ENCODE data around the gene MPP3.

DNA sequence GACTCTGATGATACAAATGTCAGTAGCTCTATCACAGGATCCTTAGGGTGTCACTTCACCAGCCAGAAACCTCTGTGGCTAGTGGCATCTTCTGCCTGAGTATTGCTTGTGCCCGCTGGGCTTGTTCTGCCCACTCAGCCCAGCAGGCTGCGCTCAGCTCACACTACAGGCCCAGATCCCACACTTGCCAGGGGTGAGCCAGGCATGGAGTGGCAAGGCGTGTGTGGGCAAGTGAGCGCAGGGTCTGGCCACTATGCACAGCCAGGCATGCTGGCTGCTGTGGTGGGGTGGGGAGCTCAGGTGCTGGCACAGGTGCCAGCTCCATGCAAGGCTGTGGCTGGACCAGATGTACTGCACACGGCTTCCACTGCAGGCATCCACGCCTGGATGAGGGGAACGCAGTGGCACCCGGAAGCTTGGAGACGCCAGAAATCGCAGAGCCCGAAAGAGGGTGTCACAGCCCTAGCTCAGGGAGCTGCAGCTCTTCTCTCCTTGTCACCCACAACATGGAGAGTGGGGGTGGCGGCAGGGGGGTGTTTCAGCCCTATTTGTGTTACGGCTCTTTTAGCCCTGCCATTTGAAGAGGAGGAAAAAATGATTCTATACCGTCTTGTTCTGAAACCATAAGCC lies 42.5 kb downstream of the MPP3 start:
- no peak for TF ChIP-seq EZH2 (IDR thresholded peaks at IDR 0.05; ENCODE audit: low read length)
- TF ChIP-seq, protein P1, sequence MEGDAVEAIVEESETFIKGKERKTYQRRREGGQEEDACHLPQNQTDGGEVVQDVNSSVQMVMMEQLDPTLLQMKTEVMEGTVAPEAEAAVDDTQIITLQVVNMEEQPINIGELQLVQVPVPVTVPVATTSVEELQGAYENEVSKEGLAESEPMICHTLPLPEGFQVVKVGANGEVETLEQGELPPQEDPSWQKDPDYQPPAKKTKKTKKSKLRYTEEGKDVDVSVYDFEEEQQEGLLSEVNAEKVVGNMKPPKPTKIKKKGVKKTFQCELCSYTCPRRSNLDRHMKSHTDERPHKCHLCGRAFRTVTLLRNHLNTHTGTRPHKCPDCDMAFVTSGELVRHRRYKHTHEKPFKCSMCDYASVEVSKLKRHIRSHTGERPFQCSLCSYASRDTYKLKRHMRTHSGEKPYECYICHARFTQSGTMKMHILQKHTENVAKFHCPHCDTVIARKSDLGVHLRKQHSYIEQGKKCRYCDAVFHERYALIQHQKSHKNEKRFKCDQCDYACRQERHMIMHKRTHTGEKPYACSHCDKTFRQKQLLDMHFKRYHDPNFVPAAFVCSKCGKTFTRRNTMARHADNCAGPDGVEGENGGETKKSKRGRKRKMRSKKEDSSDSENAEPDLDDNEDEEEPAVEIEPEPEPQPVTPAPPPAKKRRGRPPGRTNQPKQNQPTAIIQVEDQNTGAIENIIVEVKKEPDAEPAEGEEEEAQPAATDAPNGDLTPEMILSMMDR (optimal IDR thresholded peaks at IDR 0.05 in 1 of 3, IDR thresholded peaks at IDR 0.05 in 1 of 3, conservative IDR thresholded peaks at IDR 0.05 in 1 of 3; ENCODE audit: extremely low read depth in 1 of 3, insufficient read depth in 2 of 3, low read length in 3 of 3), result peak; percentile 82 to 91 (median 89)

Measured in keratinocyte (primary cell).